ENCODE data around the gene NPHP4. TPM values are rescaled to one million over a fixed set of nuclear protein-coding genes. Genes with fewer than 3 reads are reported as not detected.

The NPHP4 gene
- total and polyA plus RNA-seq, 9 of the 15 experiments (the other 6 are each of a cell fraction or from before 2014, with no cell fraction given), result 0.52 to 26.2 (median 6.7) TPM

DNA sequence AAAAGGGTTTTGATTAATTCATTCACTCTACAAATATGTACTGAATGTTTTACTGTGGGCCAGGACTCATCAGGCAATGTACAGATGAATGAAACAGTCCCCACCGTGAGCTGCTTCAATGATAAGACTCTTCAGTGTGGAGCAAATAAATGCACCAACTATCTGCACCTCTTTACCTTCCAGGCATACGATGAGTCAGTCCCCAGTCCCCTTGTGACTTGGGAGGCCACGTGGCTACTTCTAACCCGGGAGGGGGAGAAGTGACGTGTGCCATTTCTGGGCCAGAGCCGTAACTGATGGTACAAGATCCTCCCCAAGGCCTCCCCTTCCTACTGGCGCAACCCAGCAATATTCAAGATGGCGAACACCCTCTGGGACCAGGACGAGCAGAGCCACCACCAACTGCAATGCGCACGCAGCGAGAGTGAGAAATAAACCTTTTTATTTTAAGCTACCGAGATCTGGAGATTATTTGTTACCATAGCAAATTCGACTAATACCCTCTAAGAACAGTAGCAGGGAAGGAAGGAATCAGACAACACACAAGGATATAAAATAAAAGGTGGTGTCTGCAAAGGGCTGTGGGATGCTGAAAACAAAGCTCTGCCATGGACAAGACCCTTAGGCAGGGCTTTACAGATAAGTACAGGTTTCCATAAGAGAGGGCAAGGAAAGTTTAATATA, 74.5 kb downstream of the NPHP4 start (continued):
- TF ChIP-seq POLR3G (IDR thresholded peaks at IDR 0.05; ENCODE audit: extremely low read depth, insufficient read length, insufficient replicate concordance) (no peak), BRCA1 (IDR thresholded peaks at IDR 0.05) (no peak), BRCA1 (CRISPR knock-in tag; IDR thresholded peaks at IDR 0.05) (no peak), GABPB1 (CRISPR knock-in tag; IDR thresholded peaks at IDR 0.05) (peak; percentile 60; the same call in 1 of the 2 replicates), CSDE1 (IDR thresholded peaks at IDR 0.05) (peak in 1 of 2 experiments; percentile 79; a peak in 1 of 4 replicates), TARDBP (IDR thresholded peaks at IDR 0.05) (no peak), TAF1 (IDR thresholded peaks at IDR 0.05; ENCODE audit: control insufficient read depth, extremely low read depth, insufficient read depth, low read length, severe bottlenecking) (peak; percentile 99), SMARCA4 (IDR thresholded peaks at IDR 0.05) (peak; percentile 88), DMBX1 (CRISPR knock-in tag; IDR thresholded peaks at IDR 0.05; ENCODE audit: borderline replicate concordance) (peak; percentile 58; the same call in 1 of the 2 replicates), BMI1 (IDR thresholded peaks at IDR 0.05; ENCODE audit: low read length) (no peak), ARNT (IDR thresholded peaks at IDR 0.05) (no peak; a peak in 2 of 4 replicates), ZNF146 (CRISPR knock-in tag; IDR thresholded peaks at IDR 0.05; ENCODE audit: unreplicated experiment) (no peak), RBM22 (IDR thresholded peaks at IDR 0.05; ENCODE audit: low read depth, low read length, poor library complexity, severe bottlenecking) (no peak), BACH1 (tag; IDR thresholded peaks at IDR 0.05) (no peak; the same call in 1 of the 2 replicates), ILK (tag; IDR thresholded peaks at IDR 0.05; ENCODE audit: borderline replicate concordance, low read depth) (no peak), HLTF (IDR thresholded peaks at IDR 0.05) (no peak), FOXM1 (IDR thresholded peaks at IDR 0.05; ENCODE audit: low read depth) (peak; percentile 81), FOXM1 (CRISPR knock-in tag; IDR thresholded peaks at IDR 0.05; ENCODE audit: low read depth) (no peak)
- TF ChIP-seq, protein P1, sequence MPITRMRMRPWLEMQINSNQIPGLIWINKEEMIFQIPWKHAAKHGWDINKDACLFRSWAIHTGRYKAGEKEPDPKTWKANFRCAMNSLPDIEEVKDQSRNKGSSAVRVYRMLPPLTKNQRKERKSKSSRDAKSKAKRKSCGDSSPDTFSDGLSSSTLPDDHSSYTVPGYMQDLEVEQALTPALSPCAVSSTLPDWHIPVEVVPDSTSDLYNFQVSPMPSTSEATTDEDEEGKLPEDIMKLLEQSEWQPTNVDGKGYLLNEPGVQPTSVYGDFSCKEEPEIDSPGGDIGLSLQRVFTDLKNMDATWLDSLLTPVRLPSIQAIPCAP (CRISPR knock-in tag; IDR thresholded peaks at IDR 0.05; ENCODE audit: borderline replicate concordance), result no peak
- TF ChIP-seq, protein P2, sequence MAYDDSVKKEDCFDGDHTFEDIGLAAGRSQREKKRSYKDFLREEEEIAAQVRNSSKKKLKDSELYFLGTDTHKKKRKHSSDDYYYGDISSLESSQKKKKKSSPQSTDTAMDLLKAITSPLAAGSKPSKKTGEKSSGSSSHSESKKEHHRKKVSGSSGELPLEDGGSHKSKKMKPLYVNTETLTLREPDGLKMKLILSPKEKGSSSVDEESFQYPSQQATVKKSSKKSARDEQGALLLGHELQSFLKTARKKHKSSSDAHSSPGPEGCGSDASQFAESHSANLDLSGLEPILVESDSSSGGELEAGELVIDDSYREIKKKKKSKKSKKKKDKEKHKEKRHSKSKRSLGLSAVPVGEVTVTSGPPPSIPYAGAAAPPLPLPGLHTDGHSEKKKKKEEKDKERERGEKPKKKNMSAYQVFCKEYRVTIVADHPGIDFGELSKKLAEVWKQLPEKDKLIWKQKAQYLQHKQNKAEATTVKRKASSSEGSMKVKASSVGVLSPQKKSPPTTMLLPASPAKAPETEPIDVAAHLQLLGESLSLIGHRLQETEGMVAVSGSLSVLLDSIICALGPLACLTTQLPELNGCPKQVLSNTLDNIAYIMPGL (CRISPR knock-in tag; IDR thresholded peaks at IDR 0.05), result peak; percentile 48; the same call in 1 of the 2 replicates
- TF ChIP-seq, protein P3, sequence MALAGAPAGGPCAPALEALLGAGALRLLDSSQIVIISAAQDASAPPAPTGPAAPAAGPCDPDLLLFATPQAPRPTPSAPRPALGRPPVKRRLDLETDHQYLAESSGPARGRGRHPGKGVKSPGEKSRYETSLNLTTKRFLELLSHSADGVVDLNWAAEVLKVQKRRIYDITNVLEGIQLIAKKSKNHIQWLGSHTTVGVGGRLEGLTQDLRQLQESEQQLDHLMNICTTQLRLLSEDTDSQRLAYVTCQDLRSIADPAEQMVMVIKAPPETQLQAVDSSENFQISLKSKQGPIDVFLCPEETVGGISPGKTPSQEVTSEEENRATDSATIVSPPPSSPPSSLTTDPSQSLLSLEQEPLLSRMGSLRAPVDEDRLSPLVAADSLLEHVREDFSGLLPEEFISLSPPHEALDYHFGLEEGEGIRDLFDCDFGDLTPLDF (CRISPR knock-in tag; IDR thresholded peaks at IDR 0.05), result no peak
- TF ChIP-seq, protein P4, sequence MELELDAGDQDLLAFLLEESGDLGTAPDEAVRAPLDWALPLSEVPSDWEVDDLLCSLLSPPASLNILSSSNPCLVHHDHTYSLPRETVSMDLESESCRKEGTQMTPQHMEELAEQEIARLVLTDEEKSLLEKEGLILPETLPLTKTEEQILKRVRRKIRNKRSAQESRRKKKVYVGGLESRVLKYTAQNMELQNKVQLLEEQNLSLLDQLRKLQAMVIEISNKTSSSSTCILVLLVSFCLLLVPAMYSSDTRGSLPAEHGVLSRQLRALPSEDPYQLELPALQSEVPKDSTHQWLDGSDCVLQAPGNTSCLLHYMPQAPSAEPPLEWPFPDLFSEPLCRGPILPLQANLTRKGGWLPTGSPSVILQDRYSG (tag; conservative IDR thresholded peaks at IDR 0.05; ENCODE audit: low read depth), result peak; percentile 88
